Trophoblast cell (in vitro differentiated cells and primary cell): Measurements from ENCODE around the gene TP53I3.

ENCODE experiments used
- DNase-seq, 2 donors: peaks; one replicate each; pipeline ENCODE4 v3.0.0-alpha.2; 2016
- H2AFZ ChIP-seq: 2 replicates; pipeline ENCODE4 v1.6.1; 2013; ENCODE audit warnings: low read length, moderate library complexity, mild to moderate bottlenecking; ENCODE audit not compliant: insufficient read depth, poor library complexity
- H2AK5ac ChIP-seq: 2 replicates; pipeline ENCODE4 v1.6.1; 2013; ENCODE audit warnings: mild to moderate bottlenecking, low read length
- H2BK120ac ChIP-seq: 2 replicates; pipeline ENCODE4 v1.6.1; 2013; ENCODE audit warnings: low read length, mild to moderate bottlenecking, moderate library complexity; ENCODE audit not compliant: insufficient read depth, poor library complexity
- H2BK12ac ChIP-seq: 2 replicates; pipeline ENCODE4 v1.6.1; 2013; ENCODE audit warnings: mild to moderate bottlenecking, low read length, moderate library complexity
- H2BK5ac ChIP-seq: 2 replicates; pipeline ENCODE4 v1.6.1; 2013; ENCODE audit warnings: low read length, low read depth, moderate library complexity, mild to moderate bottlenecking; ENCODE audit not compliant: poor library complexity
- H3K14ac ChIP-seq: 2 replicates; pipeline ENCODE4 v1.6.1; 2013; ENCODE audit warnings: mild to moderate bottlenecking, low read length
- H3K18ac ChIP-seq: 2 replicates; pipeline ENCODE4 v1.6.1; 2013; ENCODE audit warnings: mild to moderate bottlenecking, low read length
- H3K23ac ChIP-seq: 2 replicates; pipeline ENCODE4 v1.6.1; 2013; ENCODE audit warnings: low read length
- H3K27ac ChIP-seq: 2 replicates; pipeline ENCODE4 v1.5.1; 2013; ENCODE audit warnings: low read depth, mild to moderate bottlenecking, inconsistent platforms, low read length, moderate library complexity
- H3K27me3 ChIP-seq: 2 replicates; pipeline ENCODE4 v1.6.1; 2013; ENCODE audit warnings: inconsistent platforms, mild to moderate bottlenecking, low read length, moderate library complexity; ENCODE audit not compliant: insufficient read depth
- H3K36me3 ChIP-seq, 2 experiments: 1 replicate in 1 of 2; 2 replicates in 1 of 2; pipeline ENCODE4 v1.6.1; 2013; ENCODE audit warnings: low read length in 2 of 2, mild to moderate bottlenecking in 2 of 2, moderate library complexity in 1 of 2; ENCODE audit not compliant: insufficient read depth in 2 of 2, control insufficient read depth in 1 of 2
- H3K4ac ChIP-seq: 2 replicates; pipeline ENCODE4 v1.6.1; 2013; ENCODE audit warnings: low read depth, mild to moderate bottlenecking, low read length, moderate library complexity
- H3K4me1 ChIP-seq, 2 experiments: 1 replicate in 1 of 2; 2 replicates in 1 of 2; pipeline ENCODE4 v1.6.1; 2013; ENCODE audit warnings: low read length in 2 of 2, mild to moderate bottlenecking in 2 of 2, moderate library complexity in 1 of 2; ENCODE audit not compliant: insufficient read depth in 2 of 2, control insufficient read depth in 1 of 2
- H3K4me2 ChIP-seq: 2 replicates; pipeline ENCODE4 v1.6.1; 2013; ENCODE audit warnings: inconsistent platforms, mild to moderate bottlenecking, low read length, moderate library complexity
- H3K4me3 ChIP-seq: 2 replicates; pipeline ENCODE4 v1.5.1; 2013; ENCODE audit warnings: mild to moderate bottlenecking, low read depth, low read length, inconsistent platforms
- H3K79me1 ChIP-seq: one replicate; pipeline ENCODE4 v1.6.1; 2013; ENCODE audit warnings: low read length
- H3K79me2 ChIP-seq: 2 replicates; pipeline ENCODE4 v1.6.1; 2013; ENCODE audit warnings: low read length, mild to moderate bottlenecking; ENCODE audit not compliant: control insufficient read depth, insufficient read depth, poor library complexity
- H3K9ac ChIP-seq: 2 replicates; pipeline ENCODE4 v1.6.1; 2013; ENCODE audit warnings: mild to moderate bottlenecking, low read length
- H3K9me3 ChIP-seq: 2 replicates; pipeline ENCODE4 v1.6.1; 2013; ENCODE audit warnings: low read depth, mild to moderate bottlenecking, control low read depth, inconsistent platforms, low read length; ENCODE audit not compliant: insufficient read depth
- H4K12ac ChIP-seq: 2 replicates; pipeline ENCODE4 v1.6.1; 2013; ENCODE audit warnings: low read depth, mild to moderate bottlenecking, low read length, moderate library complexity
- H4K8ac ChIP-seq: 2 replicates; pipeline ENCODE4 v1.6.1; 2013; ENCODE audit warnings: low read depth, mild to moderate bottlenecking, low read length, moderate library complexity
- H4K91ac ChIP-seq: one replicate; pipeline ENCODE4 v1.6.1; 2013; ENCODE audit warnings: low read depth, mild to moderate bottlenecking, low read length, moderate library complexity
- WGBS: extraction: QIAGEN DNeasy Blood & Tissue Kit; methylation state at CpG from one replicate; pipeline ENCODE4 v1.1.7; 2013; ENCODE audit warnings: missing lambda C conversion rate; ENCODE audit not compliant: insufficient read length, insufficient coverage; ENCODE audit errors: extremely low coverage; 5-methylcytosine and 5-hydroxymethylcytosine counted together

The TP53I3 gene

DNA sequence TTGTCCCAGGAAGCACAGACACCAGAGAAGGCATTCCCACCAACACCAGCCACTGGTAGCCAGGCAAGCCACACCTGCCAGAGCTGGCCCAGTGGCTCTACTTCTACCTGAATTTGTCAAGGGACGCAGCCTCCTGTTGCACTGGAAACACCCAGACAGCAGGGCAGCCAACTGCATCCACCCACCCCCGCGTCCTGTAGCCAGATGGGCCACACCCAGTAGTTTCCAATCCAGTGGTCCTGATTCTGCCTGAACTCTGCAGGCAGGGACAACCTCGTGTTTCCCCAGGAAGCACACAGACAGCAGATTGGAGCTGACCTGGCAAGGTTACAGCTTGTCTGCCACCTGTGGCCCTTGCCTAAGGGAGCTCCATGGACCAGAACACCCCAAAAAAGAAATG is 20.3 kb upstream of the TP53I3 start:
- Histone ChIP-seq H3K4me3 (no peak overlapping the region), H3K79me2 (no peaks in the 10 kb centered on the region), H3K4ac (no peak overlapping the region), H4K12ac (no peak overlapping the region), H3K9me3 (peaks cover 2% of the 10 kb centered on the region), H4K91ac (no peak overlapping the region), H2BK12ac (no peak overlapping the region), H2AK5ac (no peak overlapping the region), H3K27ac (no peak overlapping the region), H4K8ac (no peak overlapping the region), H3K4me1 (no peaks in the 10 kb centered on the region), H3K79me1 (no peaks in the 10 kb centered on the region), H2BK120ac (no peak overlapping the region), H3K4me2 (no peak overlapping the region), H3K36me3 (no peaks in the 10 kb centered on the region), H3K14ac (no peak overlapping the region), H3K18ac (no peak overlapping the region), H2BK5ac (no peak overlapping the region), H2AFZ (no peak overlapping the region), H3K9ac (no peak overlapping the region), H3K27me3 (no peaks in the 10 kb centered on the region), H3K23ac (no peak overlapping the region)
- WGBS: no CpG with 5 or more reads among the region's 4 CpGs
- no peak for DNase-seq

DNA sequence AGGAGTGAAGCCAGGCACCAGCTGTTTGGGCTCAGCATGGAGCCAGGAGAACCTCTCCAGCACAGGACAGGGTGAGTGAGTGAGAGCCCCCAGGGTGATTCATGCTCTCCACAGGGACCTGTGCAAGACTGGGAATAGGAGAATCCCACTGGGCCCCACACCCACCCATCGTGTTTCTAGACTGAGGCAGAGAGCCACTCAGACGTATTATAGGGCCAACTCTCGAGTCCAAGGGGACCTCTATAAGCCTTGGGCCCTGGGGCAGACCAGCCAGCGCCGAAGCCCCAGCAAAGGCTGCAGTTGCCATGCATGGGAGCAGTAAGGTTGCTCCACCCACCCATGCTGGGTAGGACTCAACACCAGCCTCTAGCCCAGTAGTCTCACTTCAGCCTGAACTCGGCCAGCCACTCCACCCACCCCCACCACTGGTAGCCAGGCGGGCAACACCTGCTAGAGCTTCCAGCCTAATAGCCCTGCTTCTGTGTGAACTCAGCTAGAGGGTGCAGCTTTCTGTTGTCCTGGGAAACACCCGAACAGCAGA is 19.5 kb upstream of the TP53I3 start:
- Histone ChIP-seq H2AK5ac (no peak overlapping the region), H3K27me3 (no peaks in the 10 kb centered on the region), H4K12ac (no peak overlapping the region), H2AFZ (no peak overlapping the region), H3K14ac (no peak overlapping the region), H3K79me1 (no peaks in the 10 kb centered on the region), H2BK5ac (no peak overlapping the region), H3K79me2 (no peaks in the 10 kb centered on the region), H3K4me3 (no peak overlapping the region), H3K9me3 (peaks cover 2% of the 10 kb centered on the region), H4K8ac (no peak overlapping the region), H3K27ac (no peak overlapping the region), H2BK120ac (no peak overlapping the region), H2BK12ac (no peak overlapping the region), H3K23ac (no peak overlapping the region), H3K4me1 (no peaks in the 10 kb centered on the region), H4K91ac (no peak overlapping the region), H3K9ac (no peak overlapping the region), H3K18ac (no peak overlapping the region), H3K36me3 (no peaks in the 10 kb centered on the region), H3K4ac (no peak overlapping the region), H3K4me2 (no peak overlapping the region)
- WGBS: no CpG with 5 or more reads among the region's 8 CpGs
- no peak for DNase-seq

DNA sequence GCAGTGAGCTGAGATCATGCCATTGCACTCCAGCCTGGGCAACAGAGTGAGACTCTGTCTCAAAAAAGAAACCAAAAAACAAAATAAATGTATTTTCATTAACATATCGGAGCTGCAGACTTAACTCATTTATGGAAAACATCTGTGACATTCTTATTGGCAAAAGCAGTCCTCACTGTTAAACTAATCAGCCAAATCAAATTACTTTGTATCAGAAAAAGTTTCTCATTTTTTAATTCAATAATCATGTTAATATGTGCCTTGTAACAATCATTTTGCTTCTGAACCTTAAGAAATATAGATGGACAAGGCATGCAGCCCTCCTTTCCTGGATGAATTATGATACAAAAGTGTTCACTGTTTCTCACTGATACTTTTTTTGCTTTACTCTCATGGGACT is 18.0 kb upstream of the TP53I3 start:
- no peak overlapping the region for H3K4ac ChIP-seq
- no peak overlapping the region for H3K23ac ChIP-seq
- no peak overlapping the region for H3K27ac ChIP-seq
- no peak overlapping the region for H3K9ac ChIP-seq
- H3K14ac ChIP-seq: no peak overlapping the region
- no peaks in the 10 kb centered on the region for H3K79me1 ChIP-seq
- H3K27me3 ChIP-seq: no peaks in the 10 kb centered on the region
- no peak overlapping the region for H2BK5ac ChIP-seq
- H3K18ac ChIP-seq: no peak overlapping the region
- H4K12ac ChIP-seq: no peak overlapping the region
- no peak overlapping the region for H4K8ac ChIP-seq
- no peak overlapping the region for H2AK5ac ChIP-seq
- no peak overlapping the region for H3K4me2 ChIP-seq
- H3K4me3 ChIP-seq: no peak overlapping the region
- no peaks in the 10 kb centered on the region for H3K4me1 ChIP-seq
- no peak for DNase-seq
- no CpG with 5 or more reads among the region's 1 CpG for WGBS
- no peak overlapping the region for H4K91ac ChIP-seq
- H2BK120ac ChIP-seq: no peak overlapping the region
- H2BK12ac ChIP-seq: no peak overlapping the region
- no peaks in the 10 kb centered on the region for H3K79me2 ChIP-seq
- H3K36me3 ChIP-seq: no peaks in the 10 kb centered on the region
- peaks cover 2% of the 10 kb centered on the region for H3K9me3 ChIP-seq
- no peak overlapping the region for H2AFZ ChIP-seq

GRCh38 chr2:24101992-24102391 is 17.4 kb upstream of the TP53I3 start:
- no peak for DNase-seq
- no peak overlapping the region for H3K23ac ChIP-seq
- H3K14ac ChIP-seq: no peak overlapping the region
- H3K18ac ChIP-seq: no peak overlapping the region
- no peak overlapping the region for H4K12ac ChIP-seq
- H3K4me1 ChIP-seq: no peaks in the 10 kb centered on the region
- WGBS: no CpG with 5 or more reads among the region's 2 CpGs
- no peak overlapping the region for H2AK5ac ChIP-seq
- H3K4me3 ChIP-seq: no peak overlapping the region
- H4K91ac ChIP-seq: no peak overlapping the region
- H3K27me3 ChIP-seq: no peaks in the 10 kb centered on the region
- no peaks in the 10 kb centered on the region for H3K79me2 ChIP-seq
- no peaks in the 10 kb centered on the region for H3K36me3 ChIP-seq
- no peak overlapping the region for H2BK120ac ChIP-seq
- H2AFZ ChIP-seq: no peak overlapping the region
- no peak overlapping the region for H3K4me2 ChIP-seq
- no peak overlapping the region for H3K9ac ChIP-seq
- H3K27ac ChIP-seq: no peak overlapping the region
- no peaks in the 10 kb centered on the region for H3K79me1 ChIP-seq
- no peak overlapping the region for H2BK12ac ChIP-seq
- H3K4ac ChIP-seq: no peak overlapping the region
- H2BK5ac ChIP-seq: no peak overlapping the region
- no peak overlapping the region for H4K8ac ChIP-seq
- H3K9me3 ChIP-seq: peaks cover 2% of the 10 kb centered on the region
